ENCODE measurements around the gene CLIP2.
A peak's percentile ranks its signal among the peaks of the same experiment; 100 is the strongest.

Gene CLIP2

DNA sequence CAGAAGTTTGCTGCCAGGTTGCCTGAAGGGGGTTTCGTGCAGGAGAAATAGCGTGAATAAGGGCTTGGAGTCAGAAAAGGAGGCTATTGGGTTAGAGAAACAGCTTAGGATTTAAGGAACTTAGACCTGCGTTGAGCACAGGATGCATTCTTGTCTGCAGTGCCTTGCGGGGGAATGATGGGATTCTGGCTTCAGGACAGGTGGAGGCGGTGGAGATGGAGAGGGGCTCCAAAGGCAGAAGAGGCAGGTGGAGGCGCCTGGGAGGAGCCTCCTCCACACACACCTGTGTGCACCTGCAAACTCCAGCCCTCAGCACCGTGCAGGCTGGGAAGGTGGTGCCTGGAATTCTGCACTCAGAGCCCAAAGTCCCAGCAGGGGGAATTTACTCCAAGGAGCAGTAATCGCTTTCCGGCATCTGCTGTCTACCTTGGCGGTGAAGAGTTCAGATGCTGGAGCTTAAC lies 1.8 kb downstream of the CLIP2 start:
- peak overlapping the region; percentile 1 to 53 (median 36) for H3K27ac Mint-ChIP-seq
- no peaks in the 10 kb centered on the region for H3K9me3 Mint-ChIP-seq
- H3K4me3 Mint-ChIP-seq = peak overlapping the region; percentile 78 to 85 (median 81)
- H3K27me3 Mint-ChIP-seq (ENCODE audit: low read depth) = peaks cover 11% of the 10 kb centered on the region
- H3K4me1 Mint-ChIP-seq = peaks cover 52% of the 10 kb centered on the region
- TF ChIP-seq, protein P1, sequence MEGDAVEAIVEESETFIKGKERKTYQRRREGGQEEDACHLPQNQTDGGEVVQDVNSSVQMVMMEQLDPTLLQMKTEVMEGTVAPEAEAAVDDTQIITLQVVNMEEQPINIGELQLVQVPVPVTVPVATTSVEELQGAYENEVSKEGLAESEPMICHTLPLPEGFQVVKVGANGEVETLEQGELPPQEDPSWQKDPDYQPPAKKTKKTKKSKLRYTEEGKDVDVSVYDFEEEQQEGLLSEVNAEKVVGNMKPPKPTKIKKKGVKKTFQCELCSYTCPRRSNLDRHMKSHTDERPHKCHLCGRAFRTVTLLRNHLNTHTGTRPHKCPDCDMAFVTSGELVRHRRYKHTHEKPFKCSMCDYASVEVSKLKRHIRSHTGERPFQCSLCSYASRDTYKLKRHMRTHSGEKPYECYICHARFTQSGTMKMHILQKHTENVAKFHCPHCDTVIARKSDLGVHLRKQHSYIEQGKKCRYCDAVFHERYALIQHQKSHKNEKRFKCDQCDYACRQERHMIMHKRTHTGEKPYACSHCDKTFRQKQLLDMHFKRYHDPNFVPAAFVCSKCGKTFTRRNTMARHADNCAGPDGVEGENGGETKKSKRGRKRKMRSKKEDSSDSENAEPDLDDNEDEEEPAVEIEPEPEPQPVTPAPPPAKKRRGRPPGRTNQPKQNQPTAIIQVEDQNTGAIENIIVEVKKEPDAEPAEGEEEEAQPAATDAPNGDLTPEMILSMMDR (IDR thresholded peaks at IDR 0.05; ENCODE audit: unreplicated experiment in 3 of 3) = no peak
- peaks cover 8% of the 10 kb centered on the region for H3K36me3 Mint-ChIP-seq (ENCODE audit: low read depth)

DNA sequence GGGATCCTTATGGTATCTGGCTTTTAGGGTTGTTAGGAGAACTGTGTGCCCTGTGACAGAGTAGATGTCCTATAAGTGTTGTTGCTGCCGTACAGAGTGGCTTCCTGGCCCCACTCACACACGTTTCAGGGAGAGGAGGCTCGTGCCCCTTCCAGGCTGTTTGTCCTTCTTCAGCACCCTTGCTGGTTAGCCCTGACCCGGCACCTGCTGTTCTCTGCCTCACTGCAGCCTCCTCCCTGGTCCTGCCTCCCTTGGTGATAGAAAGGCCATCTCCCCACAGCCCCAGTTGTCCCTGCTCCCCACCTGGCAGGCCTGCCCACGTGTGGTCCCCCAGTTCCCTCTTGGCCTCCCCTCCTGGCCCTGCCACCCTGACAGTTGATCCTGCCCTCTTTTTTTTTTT lies 2.3 kb downstream of the CLIP2 start:
- TF ChIP-seq, protein P1 (IDR thresholded peaks at IDR 0.05; ENCODE audit: unreplicated experiment in 3 of 3) = no peak
- peak overlapping the region; percentile 78 to 85 (median 82) for H3K4me3 Mint-ChIP-seq
- H3K36me3 Mint-ChIP-seq (ENCODE audit: low read depth) = peaks cover 9% of the 10 kb centered on the region
- peaks cover 52% of the 10 kb centered on the region for H3K4me1 Mint-ChIP-seq
- peaks cover 11% of the 10 kb centered on the region for H3K27me3 Mint-ChIP-seq (ENCODE audit: low read depth)
- no peaks in the 10 kb centered on the region for H3K9me3 Mint-ChIP-seq
- peak overlapping the region in 1 of 3 experiments; percentile 39 for H3K27ac Mint-ChIP-seq

DNA sequence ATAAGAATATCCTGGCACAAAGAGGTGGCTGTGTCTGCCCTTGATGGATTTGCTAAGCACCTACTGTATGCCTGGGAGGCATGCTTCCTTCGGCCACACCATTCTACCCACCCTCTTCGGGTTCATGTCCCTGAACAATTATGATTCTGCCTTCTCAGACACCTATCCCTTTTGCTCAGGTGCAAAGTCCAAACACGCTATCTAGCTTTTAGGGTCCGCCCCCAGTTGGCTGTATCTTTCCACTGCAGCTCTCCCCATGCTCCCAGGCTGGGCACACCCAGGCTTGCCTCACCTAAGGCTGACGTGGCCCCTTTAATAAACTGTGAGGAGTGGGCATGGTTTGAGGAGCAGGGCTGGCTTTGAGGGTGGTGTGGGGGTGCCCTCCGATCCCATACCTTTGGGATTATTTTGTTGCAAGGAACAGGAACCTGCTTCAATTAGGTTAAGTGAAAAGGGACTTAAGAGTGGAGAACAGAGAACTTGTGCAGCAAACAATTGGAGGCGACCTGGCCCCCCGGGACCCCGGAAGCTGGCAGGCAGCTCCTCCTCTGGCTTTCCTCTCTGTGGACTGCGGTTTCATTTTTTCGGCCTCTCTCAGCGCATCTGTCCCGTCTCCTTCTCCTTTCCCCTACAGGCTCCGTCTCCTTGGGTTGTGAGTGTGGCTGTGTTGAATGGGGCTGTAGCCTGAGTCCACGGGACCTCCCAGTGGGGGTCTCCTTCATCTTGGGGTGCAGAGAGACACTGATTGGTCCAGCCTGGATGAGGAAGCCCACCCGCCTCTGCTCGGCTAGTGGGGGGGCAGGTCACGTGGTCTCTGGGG lies 3.8 kb downstream of the CLIP2 start:
- TF ChIP-seq, protein P1 (IDR thresholded peaks at IDR 0.05; ENCODE audit: unreplicated experiment in 3 of 3) = no peak
- peaks cover 9% of the 10 kb centered on the region for H3K36me3 Mint-ChIP-seq (ENCODE audit: low read depth)
- H3K27ac Mint-ChIP-seq = peak overlapping the region in 1 of 3 experiments; percentile 73
- H3K4me1 Mint-ChIP-seq = peaks cover 51% of the 10 kb centered on the region
- peaks cover 11% of the 10 kb centered on the region for H3K27me3 Mint-ChIP-seq (ENCODE audit: low read depth)
- peak overlapping the region; percentile 46 to 85 (median 70) for H3K4me3 Mint-ChIP-seq
- no peaks in the 10 kb centered on the region for H3K9me3 Mint-ChIP-seq

DNA sequence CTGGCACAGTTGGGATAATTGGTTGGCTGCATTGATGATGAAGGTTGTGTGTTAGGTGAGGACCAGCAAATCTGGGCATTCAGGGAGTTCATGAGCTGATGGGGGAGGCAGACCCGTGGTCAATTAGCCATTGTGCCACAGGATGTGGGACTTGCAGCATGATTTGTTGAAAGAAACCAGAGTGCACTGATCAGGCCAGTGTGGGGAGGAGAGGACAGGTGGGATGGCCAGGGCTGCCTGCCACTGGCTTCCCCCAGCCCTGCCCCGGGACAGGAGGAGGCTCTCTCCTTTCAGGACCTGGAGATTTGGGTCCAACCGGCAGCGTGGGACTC lies 4.3 kb downstream of the CLIP2 start:
- Mint-ChIP-seq H3K27ac (peak overlapping the region in 1 of 3 experiments; percentile 73), H3K27me3 (ENCODE audit: low read depth) (peaks cover 11% of the 10 kb centered on the region), H3K9me3 (no peaks in the 10 kb centered on the region), H3K36me3 (ENCODE audit: low read depth) (peaks cover 9% of the 10 kb centered on the region), H3K4me3 (peak overlapping the region; percentile 41 to 85 (median 46)), H3K4me1 (peaks cover 46% of the 10 kb centered on the region)
- TF ChIP-seq, protein P1 (IDR thresholded peaks at IDR 0.05; ENCODE audit: unreplicated experiment in 3 of 3) = no peak

DNA sequence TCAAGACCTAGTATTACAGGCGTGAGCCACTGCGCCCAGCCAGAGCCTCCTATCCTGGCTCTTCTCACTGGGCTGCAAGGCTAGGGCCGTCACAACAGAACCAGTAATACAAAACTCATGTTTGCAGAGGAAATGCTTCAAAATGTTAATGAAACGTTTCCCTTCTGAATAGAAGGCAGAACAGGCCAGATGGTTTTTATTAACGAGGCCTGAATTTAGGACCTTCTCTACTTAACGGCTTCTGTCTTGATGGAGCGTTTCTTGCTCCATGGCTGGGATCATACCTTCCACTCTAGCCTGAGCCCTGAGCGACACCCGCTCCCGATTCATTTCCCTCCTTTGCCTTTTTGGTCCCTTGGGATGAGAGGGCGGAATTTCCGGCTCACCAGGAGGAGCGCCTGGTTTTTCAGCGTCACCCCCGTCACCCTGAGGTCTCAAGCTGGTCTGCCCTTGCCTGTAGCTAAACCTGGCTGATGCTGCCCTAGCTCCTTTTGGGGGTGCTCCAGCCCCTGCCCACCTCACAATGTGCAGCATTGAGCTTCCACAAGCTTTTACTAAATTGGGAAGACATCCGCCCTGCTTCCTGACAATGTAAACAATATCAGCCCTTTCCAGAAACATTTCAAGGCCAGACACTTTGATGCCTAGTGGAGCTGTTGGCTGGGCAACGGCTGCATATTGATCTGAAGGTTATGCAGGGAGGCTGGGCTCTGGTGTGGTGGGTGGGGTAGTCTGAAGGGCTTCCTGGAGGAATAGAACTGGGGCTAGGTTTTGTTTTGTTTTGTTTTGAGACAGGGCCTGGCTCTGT lies 5.2 kb downstream of the CLIP2 start:
- H3K4me1 Mint-ChIP-seq = peaks cover 41% of the 10 kb centered on the region
- H3K9me3 Mint-ChIP-seq = no peaks in the 10 kb centered on the region
- H3K27ac Mint-ChIP-seq = peak overlapping the region; percentile 55 to 68 (median 61)
- peak overlapping the region; percentile 38 to 67 (median 64) for H3K4me3 Mint-ChIP-seq
- peaks cover 9% of the 10 kb centered on the region for H3K36me3 Mint-ChIP-seq (ENCODE audit: low read depth)
- TF ChIP-seq, protein P1 (IDR thresholded peaks at IDR 0.05; ENCODE audit: unreplicated experiment in 3 of 3) = no peak
- peaks cover 7% of the 10 kb centered on the region for H3K27me3 Mint-ChIP-seq (ENCODE audit: low read depth)

Measured in nephron (organoid).